HEK293T (cell line): ENCODE measurements around the gene CAMLG.

ENCODE experiments used
- ARNT ChIP-seq: fragments of 450-650 bp; IDR thresholded peaks from 2 replicates; pipeline ENCODE4 v1.6.1; 2017; ENCODE audit warnings: mild to moderate bottlenecking
- CTBP1 ChIP-seq: fragments of 450-650 bp; IDR thresholded peaks from 2 replicates; pipeline ENCODE4 v1.6.1; 2016; ENCODE audit warnings: borderline replicate concordance
- ELF4 ChIP-seq: fragments of 450-650 bp; IDR thresholded peaks from 2 replicates; pipeline ENCODE4 v1.6.1; 2017; ENCODE audit warnings: antibody characterized with exemption
- FOXK2 ChIP-seq: fragments of 450-650 bp; IDR thresholded peaks from 2 replicates; pipeline ENCODE4 v1.6.1; 2016; ENCODE audit warnings: mild to moderate bottlenecking
- FOXM1 ChIP-seq: fragments of 450-650 bp; IDR thresholded peaks from 2 replicates; pipeline ENCODE4 v1.6.1; 2017; ENCODE audit warnings: mild to moderate bottlenecking, borderline replicate concordance

- TF ChIP-seq CTBP1 (no peak), ELF4 (no peak), FOXM1 (no peak), FOXK2 (no peak), ARNT (no peak)
These were observed 19.8 kb downstream of the CAMLG start for GRCh38 chr5:134758176-134758503.
